ENCODE measurements around the gene RPUSD2.

RPUSD2 gene

GRCh38 chr15:40550341-40551037 lies 18.6 kb upstream of the RPUSD2 start:
- no peak for DNase-seq (ENCODE audit: low read depth in 2 of 2)
- H3K4me3 ChIP-seq (replicated peaks in 1 of 2; ENCODE audit: low read depth in 2 of 2, low read length in 2 of 2): no peak overlapping the region
- TF ChIP-seq, protein P1, sequence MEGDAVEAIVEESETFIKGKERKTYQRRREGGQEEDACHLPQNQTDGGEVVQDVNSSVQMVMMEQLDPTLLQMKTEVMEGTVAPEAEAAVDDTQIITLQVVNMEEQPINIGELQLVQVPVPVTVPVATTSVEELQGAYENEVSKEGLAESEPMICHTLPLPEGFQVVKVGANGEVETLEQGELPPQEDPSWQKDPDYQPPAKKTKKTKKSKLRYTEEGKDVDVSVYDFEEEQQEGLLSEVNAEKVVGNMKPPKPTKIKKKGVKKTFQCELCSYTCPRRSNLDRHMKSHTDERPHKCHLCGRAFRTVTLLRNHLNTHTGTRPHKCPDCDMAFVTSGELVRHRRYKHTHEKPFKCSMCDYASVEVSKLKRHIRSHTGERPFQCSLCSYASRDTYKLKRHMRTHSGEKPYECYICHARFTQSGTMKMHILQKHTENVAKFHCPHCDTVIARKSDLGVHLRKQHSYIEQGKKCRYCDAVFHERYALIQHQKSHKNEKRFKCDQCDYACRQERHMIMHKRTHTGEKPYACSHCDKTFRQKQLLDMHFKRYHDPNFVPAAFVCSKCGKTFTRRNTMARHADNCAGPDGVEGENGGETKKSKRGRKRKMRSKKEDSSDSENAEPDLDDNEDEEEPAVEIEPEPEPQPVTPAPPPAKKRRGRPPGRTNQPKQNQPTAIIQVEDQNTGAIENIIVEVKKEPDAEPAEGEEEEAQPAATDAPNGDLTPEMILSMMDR (IDR thresholded peaks at IDR 0.05; ENCODE audit: low read depth, low read length): no peak

DNA sequence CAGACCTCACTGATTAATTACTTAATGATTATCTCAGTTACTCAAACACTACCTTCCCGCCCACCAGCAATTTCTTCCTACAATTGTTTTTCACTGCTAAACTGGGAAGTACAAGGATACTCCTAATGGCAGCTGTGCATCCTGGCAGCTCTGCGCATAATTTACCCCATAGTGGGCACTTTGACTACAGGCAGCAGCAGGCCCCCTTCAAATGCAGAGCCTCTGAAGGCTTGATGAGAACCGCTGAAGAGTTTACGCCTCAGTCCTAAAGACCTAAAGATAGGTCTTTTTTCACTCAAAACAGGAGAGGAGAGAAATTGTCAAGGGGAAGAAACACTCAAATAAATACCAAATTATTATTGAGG lies 15.0 kb upstream of the RPUSD2 start:
- TF ChIP-seq, protein P1 (IDR thresholded peaks at IDR 0.05; ENCODE audit: low read depth, low read length): no peak

DNA sequence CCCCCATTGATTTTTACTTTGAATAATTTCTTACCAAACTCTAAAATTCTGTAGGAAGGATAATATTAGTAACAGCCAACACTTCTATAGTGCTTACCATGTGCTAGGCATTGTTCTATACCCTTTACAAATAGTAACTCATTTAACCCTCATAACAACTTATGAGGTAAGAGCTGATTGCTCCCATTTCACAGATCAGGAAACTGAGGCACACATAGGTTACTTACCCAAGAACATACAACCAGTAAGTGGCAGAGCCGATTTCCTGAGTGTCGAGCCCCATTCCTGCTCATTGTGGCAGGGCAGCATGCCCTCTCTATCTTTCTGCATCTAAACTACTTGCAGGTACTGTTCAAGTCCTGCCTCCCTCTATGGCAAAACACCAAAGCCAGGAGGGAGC lies 13.2 kb upstream of the RPUSD2 start:
- H3K4me3 ChIP-seq (replicated peaks in 1 of 2; ENCODE audit: low read depth in 2 of 2, low read length in 2 of 2): no peak overlapping the region
- TF ChIP-seq, protein P1 (IDR thresholded peaks at IDR 0.05; ENCODE audit: low read depth, low read length): no peak
- no peak for DNase-seq (ENCODE audit: low read depth in 2 of 2)

More for the DNA sequence above, 15.0 kb upstream of the RPUSD2 start:
- no peak for DNase-seq (ENCODE audit: low read depth in 2 of 2)
- H3K4me3 ChIP-seq (replicated peaks in 1 of 2; ENCODE audit: low read depth in 2 of 2, low read length in 2 of 2): no peak overlapping the region

- H3K4me3 ChIP-seq (replicated peaks in 1 of 2; ENCODE audit: low read depth in 2 of 2, low read length in 2 of 2): no peak overlapping the region
- TF ChIP-seq, protein P1 (IDR thresholded peaks at IDR 0.05; ENCODE audit: low read depth, low read length): no peak
Measured at GRCh38 chr15:40558952-40559742, 10.0 kb upstream of the RPUSD2 start.

DNA sequence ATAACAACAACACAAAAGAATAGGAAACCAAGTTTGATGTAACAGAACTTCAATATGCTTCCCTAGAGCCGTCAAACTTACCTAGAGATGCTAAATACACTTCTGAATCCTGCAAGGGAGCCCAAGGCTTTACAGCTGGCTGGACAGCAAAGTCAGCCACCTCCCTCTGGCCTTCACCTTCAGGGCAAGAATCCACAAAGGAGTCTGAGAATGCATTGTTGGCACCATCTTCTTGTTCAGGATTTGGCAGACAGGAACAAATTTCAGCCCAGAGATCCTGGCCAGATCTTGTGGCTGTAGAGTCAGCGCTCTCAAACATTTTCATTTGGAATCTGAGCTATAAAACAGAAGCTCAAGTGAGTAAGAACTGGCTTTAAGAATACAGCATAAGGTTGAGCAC lies 6.4 kb upstream of the RPUSD2 start:
- TF ChIP-seq, protein P1 (IDR thresholded peaks at IDR 0.05; ENCODE audit: low read depth, low read length): no peak
- peak in 1 of 2 donors; percentile 7 for DNase-seq (ENCODE audit: low read depth in 2 of 2)
- H3K4me3 ChIP-seq (replicated peaks in 1 of 2; ENCODE audit: low read depth in 2 of 2, low read length in 2 of 2): no peak overlapping the region

More at GRCh38 chr15:40558952-40559742, 10.0 kb upstream of the RPUSD2 start:
- DNase-seq (ENCODE audit: low read depth in 2 of 2): no peak

- DNase-seq (ENCODE audit: low read depth in 2 of 2): peak in 1 of 2 donors; percentile 24
- TF ChIP-seq, protein P1 (IDR thresholded peaks at IDR 0.05; ENCODE audit: low read depth, low read length): no peak
- H3K4me3 ChIP-seq (replicated peaks in 1 of 2; ENCODE audit: low read depth in 2 of 2, low read length in 2 of 2): no peak overlapping the region
Measured at GRCh38 chr15:40563426-40563825, 5.7 kb upstream of the RPUSD2 start.

All from cardiac fibroblast (primary cell).